ENCODE measurements around the gene KRCC1.

GRCh38 chr2:88087073-88087472, 31.5 kb upstream of the KRCC1 start:
- TF ChIP-seq EZH2phosphoT487 (IDR thresholded peaks at IDR 0.05; ENCODE audit: borderline replicate concordance, low read length) (no peak), CTCF (IDR thresholded peaks at IDR 0.05; ENCODE audit: low read depth, low read length, poor library complexity, severe bottlenecking) (no peak)
